IMR-90 (cell line): ENCODE data around the gene NOXO1.

ENCODE experiments used
- CEBPB ChIP-seq: IDR thresholded peaks from 2 replicates; pipeline ENCODE4 v1.6.1; 2012; ENCODE audit warnings: low read depth, low read length, improper control_type of control experiment
- MAZ ChIP-seq: IDR thresholded peaks from 2 replicates; pipeline ENCODE4 v1.6.1; 2012; ENCODE audit warnings: low read depth, mild to moderate bottlenecking, low read length, improper control_type of control experiment, moderate library complexity, borderline replicate concordance
- POLR2A ChIP-seq: IDR thresholded peaks from 2 replicates; pipeline ENCODE4 v1.6.1; 2012; ENCODE audit warnings: mild to moderate bottlenecking, low read depth, low read length
- SMC3 ChIP-seq: fragments of 150-350 bp; IDR thresholded peaks from 2 replicates; pipeline ENCODE4 v1.6.1; 2016; ENCODE audit warnings: low read depth, mild to moderate bottlenecking, antibody characterized with exemption, low read length, moderate library complexity
- TF ChIP-seq, protein P1 (sequence below): conservative IDR thresholded peaks from 2 replicates; pipeline ENCODE4 v1.5.1; 2012; ENCODE audit warnings: mild to moderate bottlenecking, low read depth, low read length, improper control_type of control experiment

DNA sequence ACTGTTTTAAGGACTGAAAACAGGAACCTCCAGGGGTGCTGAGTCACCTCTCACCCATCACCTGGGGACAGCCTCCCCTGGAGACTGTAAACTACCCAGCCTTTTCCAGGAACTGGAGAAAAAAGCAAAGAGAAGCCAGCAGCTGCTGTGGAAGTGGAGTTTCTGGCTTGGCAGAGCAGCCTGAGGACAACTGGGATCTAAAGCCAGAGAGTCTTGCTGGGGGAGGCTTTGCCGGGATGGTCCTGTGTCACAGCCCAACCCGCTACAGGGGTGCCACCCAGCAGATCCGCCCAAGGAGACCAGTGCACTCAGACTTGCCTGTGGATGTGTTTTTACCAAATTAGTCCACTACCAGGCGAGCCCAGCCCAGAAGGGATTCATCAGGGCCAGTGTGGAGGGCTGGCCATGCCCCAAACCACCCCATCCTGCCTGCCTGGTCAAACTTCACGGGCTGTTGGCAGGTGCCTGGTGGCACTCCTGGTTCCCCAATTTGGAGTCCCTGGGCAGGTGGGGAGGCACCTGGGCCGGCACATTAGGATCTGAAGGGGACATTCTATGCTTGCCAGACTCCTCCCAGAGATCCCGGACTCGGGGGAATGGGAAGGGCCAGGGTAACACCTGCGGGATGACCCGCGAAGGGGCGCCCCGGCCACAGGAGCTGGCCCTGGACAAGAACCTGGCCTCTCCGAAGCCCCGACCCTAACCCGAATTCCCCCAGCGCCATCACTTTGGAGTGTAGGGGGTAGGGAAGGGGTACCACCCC is 39.0 kb downstream of the NOXO1 start:
- TF ChIP-seq SMC3, result no peak
- no peak for TF ChIP-seq CEBPB
- TF ChIP-seq, protein P1, sequence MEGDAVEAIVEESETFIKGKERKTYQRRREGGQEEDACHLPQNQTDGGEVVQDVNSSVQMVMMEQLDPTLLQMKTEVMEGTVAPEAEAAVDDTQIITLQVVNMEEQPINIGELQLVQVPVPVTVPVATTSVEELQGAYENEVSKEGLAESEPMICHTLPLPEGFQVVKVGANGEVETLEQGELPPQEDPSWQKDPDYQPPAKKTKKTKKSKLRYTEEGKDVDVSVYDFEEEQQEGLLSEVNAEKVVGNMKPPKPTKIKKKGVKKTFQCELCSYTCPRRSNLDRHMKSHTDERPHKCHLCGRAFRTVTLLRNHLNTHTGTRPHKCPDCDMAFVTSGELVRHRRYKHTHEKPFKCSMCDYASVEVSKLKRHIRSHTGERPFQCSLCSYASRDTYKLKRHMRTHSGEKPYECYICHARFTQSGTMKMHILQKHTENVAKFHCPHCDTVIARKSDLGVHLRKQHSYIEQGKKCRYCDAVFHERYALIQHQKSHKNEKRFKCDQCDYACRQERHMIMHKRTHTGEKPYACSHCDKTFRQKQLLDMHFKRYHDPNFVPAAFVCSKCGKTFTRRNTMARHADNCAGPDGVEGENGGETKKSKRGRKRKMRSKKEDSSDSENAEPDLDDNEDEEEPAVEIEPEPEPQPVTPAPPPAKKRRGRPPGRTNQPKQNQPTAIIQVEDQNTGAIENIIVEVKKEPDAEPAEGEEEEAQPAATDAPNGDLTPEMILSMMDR, result no peak
- TF ChIP-seq MAZ, result no peak
- TF ChIP-seq POLR2A, result no peak
